Activated T-helper 17 cell treated with anti-CD3 and anti-CD28 coated beads, Interleukin-2, amount 50 U/mL, for 72 hours (primary cell): ENCODE results near the gene SEMA4F. TPM values are rescaled to one million over a fixed set of nuclear protein-coding genes. Genes with fewer than 3 reads are reported as not detected.

ENCODE experiments used
- ATAC-seq: fragments of 150-1000 bp; cut with Tn5 transposase; replicated peaks from 2 replicates; pipeline ENCODE4 v1.10.0; 2021; ENCODE audit warnings: mild to moderate bottlenecking, moderate library complexity
- H3K27ac Mint-ChIP-seq: one replicate; pipeline ENCODE4 v1.8.0; 2022; ENCODE audit warnings: mixed read lengths
- H3K27me3 Mint-ChIP-seq: one replicate; pipeline ENCODE4 v1.8.0; 2022; ENCODE audit warnings: mixed read lengths
- H3K36me3 Mint-ChIP-seq: one replicate; pipeline ENCODE4 v1.8.0; 2022; ENCODE audit warnings: low read depth, mild to moderate bottlenecking, mixed read lengths
- H3K4me1 Mint-ChIP-seq: one replicate; pipeline ENCODE4 v1.8.0; 2022; ENCODE audit warnings: mixed read lengths
- H3K4me3 Mint-ChIP-seq: one replicate; pipeline ENCODE4 v1.8.0; 2022; ENCODE audit warnings: mild to moderate bottlenecking, mixed read lengths
- H3K9me3 Mint-ChIP-seq: one replicate; pipeline ENCODE4 v1.8.0; 2022; ENCODE audit warnings: mixed read lengths
- total RNA-seq, 2 donors: library from RNA; stranded (reverse); gene quantifications; one replicate each; pipeline ENCODE4 v1.2.3, GENCODE V29; 2022

Gene SEMA4F
- total RNA-seq, 2 donors from 2014 or later: 6.5 to 7.3 TPM

DNA sequence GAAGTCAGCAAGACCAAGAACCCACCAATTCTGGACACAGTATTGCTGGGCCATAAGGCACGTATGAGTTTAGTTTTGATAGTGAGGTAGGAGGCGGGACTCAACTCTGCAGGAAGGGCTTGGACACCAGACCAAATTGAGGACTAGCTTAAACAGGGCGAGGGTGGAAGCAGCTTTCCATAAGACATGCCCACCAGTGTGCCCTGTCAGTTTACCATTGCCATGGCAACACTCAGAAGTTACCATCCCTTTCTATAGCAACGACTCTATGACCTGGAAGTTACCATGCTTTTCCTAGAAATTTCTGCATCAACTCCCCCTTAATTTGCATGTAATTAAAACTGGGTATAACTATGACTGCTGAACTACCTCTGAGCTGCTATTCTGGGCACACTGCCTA is 8.7 kb upstream of the SEMA4F start:
- peaks cover 29% of the 10 kb centered on the region for H3K27me3 Mint-ChIP-seq
- H3K4me1 Mint-ChIP-seq: peaks cover 5% of the 10 kb centered on the region
- no peak overlapping the region for H3K27ac Mint-ChIP-seq
- H3K36me3 Mint-ChIP-seq: no peaks in the 10 kb centered on the region
- H3K9me3 Mint-ChIP-seq: no peaks in the 10 kb centered on the region
- ATAC-seq: no peak
- no peak overlapping the region for H3K4me3 Mint-ChIP-seq

DNA sequence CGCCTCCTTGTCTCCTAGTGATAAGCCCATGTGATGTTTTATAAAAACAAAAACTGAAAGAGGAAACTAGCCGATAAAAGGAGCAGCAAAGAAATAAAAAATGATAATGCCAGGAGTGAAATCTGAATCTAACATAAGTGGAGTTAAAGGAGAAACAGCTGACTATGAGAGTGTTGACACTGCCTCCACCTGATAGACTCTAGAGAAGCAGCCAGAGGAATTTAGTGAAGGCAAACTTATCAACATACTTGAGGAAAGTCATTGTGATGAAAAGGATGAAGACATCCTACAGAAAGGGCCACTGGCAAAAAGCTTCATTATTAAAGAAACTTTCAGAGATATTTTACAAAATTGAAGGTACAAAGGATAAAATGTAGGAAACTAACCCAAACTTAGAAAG is 7.8 kb upstream of the SEMA4F start:
- no peaks in the 10 kb centered on the region for H3K9me3 Mint-ChIP-seq
- H3K4me1 Mint-ChIP-seq: peaks cover 5% of the 10 kb centered on the region
- peaks cover 26% of the 10 kb centered on the region for H3K27me3 Mint-ChIP-seq
- no peak overlapping the region for H3K4me3 Mint-ChIP-seq
- no peak overlapping the region for H3K27ac Mint-ChIP-seq
- ATAC-seq: no peak
- no peaks in the 10 kb centered on the region for H3K36me3 Mint-ChIP-seq

DNA sequence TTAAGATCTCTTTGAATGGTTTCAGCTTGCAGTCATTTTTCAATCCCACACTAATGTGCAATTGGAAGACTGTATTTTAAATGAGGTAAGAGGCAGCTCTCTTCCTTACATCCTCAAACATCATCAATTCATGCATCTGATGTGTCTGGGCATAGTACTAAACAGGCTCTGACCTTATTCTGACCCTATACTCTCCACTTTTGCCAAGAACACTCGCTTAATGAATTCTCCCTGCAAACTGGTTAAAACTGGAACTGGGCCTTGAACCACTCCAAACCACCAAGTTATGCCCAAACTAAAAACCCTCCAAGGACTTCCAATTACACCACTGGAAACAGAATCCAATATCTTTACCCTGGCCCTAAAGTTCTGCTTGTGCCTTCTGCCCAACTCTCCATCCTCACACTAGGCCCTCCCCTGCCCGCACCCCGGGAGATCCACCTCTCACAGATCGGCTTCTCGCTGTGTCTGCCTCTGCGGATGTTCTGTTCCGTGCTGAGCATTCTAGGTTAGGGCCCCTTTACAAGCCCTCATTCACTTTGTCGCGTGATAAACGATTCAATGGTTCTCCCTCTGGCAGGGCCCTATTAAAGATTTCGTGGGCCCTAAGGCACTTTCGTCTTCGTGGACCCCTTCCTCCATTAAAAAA is 7.1 kb upstream of the SEMA4F start:
- Mint-ChIP-seq H3K4me1 (peaks cover 5% of the 10 kb centered on the region), H3K27ac (no peak overlapping the region), H3K4me3 (no peak overlapping the region), H3K27me3 (peaks cover 24% of the 10 kb centered on the region), H3K36me3 (no peaks in the 10 kb centered on the region), H3K9me3 (no peaks in the 10 kb centered on the region)
- ATAC-seq: no peak

DNA sequence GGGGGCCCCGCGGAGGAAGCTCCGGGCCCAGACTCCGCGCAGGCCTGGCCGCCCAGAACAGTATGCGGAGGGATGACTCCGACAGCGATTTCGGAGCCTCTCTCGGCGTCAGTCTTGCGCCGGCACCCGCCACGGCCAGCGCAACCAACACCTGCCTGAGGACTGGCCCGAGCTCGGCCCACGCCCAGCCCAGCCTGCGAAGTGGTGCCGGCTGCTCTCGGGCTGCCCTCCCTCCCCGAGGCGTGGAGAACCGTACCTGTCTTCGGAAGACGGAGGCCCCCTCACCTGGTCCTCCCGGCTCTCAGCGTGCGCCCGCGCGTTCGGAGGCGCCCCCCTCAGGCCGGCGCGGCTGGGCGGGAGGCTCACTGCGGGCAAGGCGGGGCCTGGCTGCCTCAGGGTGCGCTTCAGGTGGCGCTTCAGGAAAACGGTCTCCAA is 6.0 kb upstream of the SEMA4F start, which contains the start of gene M1AP:
Gene M1AP (minus strand): TSS at position 322 of the 435 bp plus-strand sequence. CDS start 8,055 bp downstream, outside the sequence.
- peaks cover 5% of the 10 kb centered on the region for H3K4me1 Mint-ChIP-seq
- H3K27me3 Mint-ChIP-seq: peaks cover 24% of the 10 kb centered on the region
- no peak within 1 kb of the TSS for H3K4me3 Mint-ChIP-seq
- no peak within 1 kb of the TSS for H3K27ac Mint-ChIP-seq
- H3K36me3 Mint-ChIP-seq: no peaks in the 10 kb centered on the region
- no peaks in the 10 kb centered on the region for H3K9me3 Mint-ChIP-seq
- peak; percentile 26 for ATAC-seq

DNA sequence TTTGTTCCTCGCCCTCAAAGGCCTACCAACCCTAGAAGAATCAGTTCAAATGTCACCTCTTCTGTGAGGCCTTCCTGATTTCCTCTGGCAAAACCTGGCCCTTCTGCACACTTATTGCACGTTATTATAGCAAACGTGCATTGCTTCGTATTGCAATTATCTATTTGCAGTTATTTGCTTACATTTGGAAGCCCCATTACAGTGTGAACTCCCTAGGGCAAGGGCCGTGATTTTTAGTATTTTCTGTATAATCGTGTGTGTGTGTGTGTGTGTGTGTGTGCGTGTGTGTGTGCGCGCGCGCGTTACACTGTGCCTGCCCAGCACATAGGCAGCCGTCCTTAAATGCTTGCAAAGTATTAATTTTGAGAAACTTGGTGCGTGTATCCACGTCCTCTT is 460 bp upstream of the SEMA4F start:
- Mint-ChIP-seq H3K4me3 (peak overlapping the region; percentile 75), H3K4me1 (peaks cover 18% of the 10 kb centered on the region), H3K9me3 (no peaks in the 10 kb centered on the region), H3K27ac (peak overlapping the region; percentile 56), H3K36me3 (no peaks in the 10 kb centered on the region), H3K27me3 (peaks cover 13% of the 10 kb centered on the region)
- peak; percentile 47 for ATAC-seq

GRCh38 chr2:74655579-74655978 is 1.5 kb downstream of the SEMA4F start:
- Mint-ChIP-seq H3K9me3 (no peaks in the 10 kb centered on the region), H3K4me3 (peak overlapping the region; percentile 75), H3K27ac (no peak overlapping the region), H3K36me3 (no peaks in the 10 kb centered on the region), H3K4me1 (peaks cover 17% of the 10 kb centered on the region), H3K27me3 (peaks cover 2% of the 10 kb centered on the region)
- no peak for ATAC-seq

DNA sequence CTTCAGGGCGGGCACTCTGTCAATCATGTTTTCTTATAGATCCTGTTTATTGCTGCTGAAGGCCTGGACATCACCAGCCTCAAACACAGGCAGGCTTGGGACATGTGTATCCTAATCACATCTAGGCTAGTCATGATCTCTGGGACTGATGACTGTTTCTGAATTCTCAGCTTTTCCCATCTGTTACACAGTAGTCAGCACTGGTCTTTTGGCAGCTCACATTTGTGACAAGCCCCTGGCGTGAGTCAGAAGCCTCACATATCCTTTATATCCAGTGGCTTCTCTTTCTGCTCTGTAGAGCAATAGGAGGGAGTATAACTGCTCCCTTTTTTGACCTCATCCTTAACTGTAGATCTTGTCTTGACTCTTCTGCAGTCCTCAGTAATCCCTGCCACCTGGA is 4.5 kb downstream of the SEMA4F start:
- Mint-ChIP-seq H3K27ac (no peak overlapping the region), H3K9me3 (no peaks in the 10 kb centered on the region), H3K27me3 (no peaks in the 10 kb centered on the region), H3K36me3 (peaks cover 10% of the 10 kb centered on the region), H3K4me1 (peaks cover 17% of the 10 kb centered on the region), H3K4me3 (no peak overlapping the region)
- no peak for ATAC-seq

GRCh38 chr2:74659462-74659861 is 5.4 kb downstream of the SEMA4F start:
- H3K27me3 Mint-ChIP-seq: no peaks in the 10 kb centered on the region
- H3K4me1 Mint-ChIP-seq: peaks cover 17% of the 10 kb centered on the region
- H3K36me3 Mint-ChIP-seq: peaks cover 11% of the 10 kb centered on the region
- H3K27ac Mint-ChIP-seq: peak overlapping the region; percentile 15
- no peak for ATAC-seq
- H3K4me3 Mint-ChIP-seq: no peak overlapping the region
- H3K9me3 Mint-ChIP-seq: no peaks in the 10 kb centered on the region

- peaks cover 5% of the 10 kb centered on the region for H3K36me3 Mint-ChIP-seq
- H3K4me3 Mint-ChIP-seq: no peak overlapping the region
- no peaks in the 10 kb centered on the region for H3K9me3 Mint-ChIP-seq
- no peaks in the 10 kb centered on the region for H3K4me1 Mint-ChIP-seq
- no peaks in the 10 kb centered on the region for H3K27me3 Mint-ChIP-seq
- ATAC-seq: no peak
- no peak overlapping the region for H3K27ac Mint-ChIP-seq
These were observed 14.0 kb downstream of the SEMA4F start for GRCh38 chr2:74668087-74668486.

DNA sequence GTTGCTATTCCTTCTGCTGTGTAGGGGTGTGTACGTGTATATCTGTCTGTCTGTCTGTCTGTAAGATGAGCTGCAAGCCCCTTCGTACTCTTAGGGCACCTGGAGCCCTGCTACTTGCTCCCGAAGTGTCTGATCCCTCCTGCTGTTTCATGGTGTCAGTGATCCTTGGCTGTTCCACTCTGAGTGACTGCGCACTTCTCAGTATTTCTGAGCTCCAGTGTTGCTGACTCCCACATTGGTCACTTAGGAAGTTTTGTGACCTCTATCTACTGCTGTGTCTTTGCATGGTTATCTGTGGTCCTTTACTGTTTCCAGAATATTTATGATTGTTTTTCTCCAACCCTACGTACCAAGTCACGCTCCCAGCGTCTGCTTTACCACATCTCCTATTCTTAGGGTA is 16.2 kb downstream of the SEMA4F start:
- Mint-ChIP-seq H3K27ac (no peak overlapping the region), H3K27me3 (no peaks in the 10 kb centered on the region), H3K4me3 (no peak overlapping the region), H3K36me3 (peaks cover 8% of the 10 kb centered on the region), H3K9me3 (no peaks in the 10 kb centered on the region), H3K4me1 (no peaks in the 10 kb centered on the region)
- ATAC-seq: no peak

DNA sequence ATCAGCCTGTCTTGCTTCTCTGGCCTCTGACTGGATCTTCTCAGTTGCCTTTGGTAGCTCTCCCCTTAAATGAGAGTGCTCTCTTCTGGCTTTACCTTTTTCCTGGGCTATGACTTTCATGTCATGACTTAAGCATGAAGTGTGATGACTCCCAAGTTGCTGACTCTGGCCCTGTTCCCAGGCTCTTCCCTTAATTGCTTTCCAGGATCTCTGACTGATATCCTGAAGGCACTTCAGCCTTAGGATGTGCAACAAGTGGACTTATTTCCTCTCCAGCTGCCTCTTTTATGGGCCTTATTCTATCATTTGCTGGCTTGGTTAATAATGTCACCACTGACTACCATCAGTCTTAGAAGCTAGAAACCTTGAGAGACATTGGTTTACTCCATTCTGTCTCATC is 17.4 kb downstream of the SEMA4F start:
- H3K36me3 Mint-ChIP-seq: peaks cover 20% of the 10 kb centered on the region
- no peaks in the 10 kb centered on the region for H3K4me1 Mint-ChIP-seq
- ATAC-seq: no peak
- H3K27ac Mint-ChIP-seq: no peak overlapping the region
- no peak overlapping the region for H3K4me3 Mint-ChIP-seq
- no peaks in the 10 kb centered on the region for H3K27me3 Mint-ChIP-seq
- no peaks in the 10 kb centered on the region for H3K9me3 Mint-ChIP-seq

DNA sequence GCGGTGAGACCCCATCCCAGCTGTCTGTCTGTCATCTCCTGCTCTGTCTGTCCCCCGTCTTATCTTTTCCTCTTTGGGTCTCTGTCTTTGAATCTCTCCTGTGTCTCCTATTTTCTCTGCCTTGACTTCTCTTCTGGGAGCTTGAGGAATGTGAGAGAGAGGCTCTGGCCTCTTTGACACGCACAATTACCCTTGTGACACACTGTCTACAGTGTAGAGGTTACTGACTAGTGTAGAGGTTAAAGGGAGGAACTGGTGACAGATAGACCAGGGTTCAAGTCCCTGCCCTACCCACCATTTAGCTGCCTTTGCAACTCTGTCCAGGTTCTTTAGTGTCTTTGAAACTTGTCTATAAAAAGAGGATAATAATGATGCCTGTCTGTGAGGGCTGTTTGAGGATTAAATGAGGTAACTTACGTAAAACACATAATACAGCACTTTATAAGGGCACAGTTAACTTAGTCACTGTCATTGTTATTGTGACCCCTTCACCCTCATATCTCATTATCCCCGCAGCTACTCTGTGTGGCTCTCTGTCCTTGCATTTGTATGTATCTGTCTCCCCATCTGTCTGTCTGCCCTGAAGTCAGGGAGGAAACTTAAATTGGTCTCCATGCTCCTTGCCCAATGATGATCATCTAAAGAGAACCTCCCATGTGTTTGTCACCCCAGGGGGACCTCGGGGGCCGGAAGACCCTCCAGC is 19.9 kb downstream of the SEMA4F start:
- H3K9me3 Mint-ChIP-seq: no peaks in the 10 kb centered on the region
- H3K36me3 Mint-ChIP-seq: peaks cover 44% of the 10 kb centered on the region

GRCh38 chr2:74675090-74675489 is 21.0 kb downstream of the SEMA4F start:
- ATAC-seq: no peak
- no peaks in the 10 kb centered on the region for H3K4me1 Mint-ChIP-seq
- H3K27me3 Mint-ChIP-seq: no peaks in the 10 kb centered on the region
- no peak overlapping the region for H3K4me3 Mint-ChIP-seq
- peaks cover 47% of the 10 kb centered on the region for H3K36me3 Mint-ChIP-seq
- H3K9me3 Mint-ChIP-seq: no peaks in the 10 kb centered on the region
- H3K27ac Mint-ChIP-seq: no peak overlapping the region

More for the DNA sequence above, 19.9 kb downstream of the SEMA4F start:
- ATAC-seq: no peak
- H3K4me3 Mint-ChIP-seq: no peak overlapping the region
- no peaks in the 10 kb centered on the region for H3K27me3 Mint-ChIP-seq
- no peaks in the 10 kb centered on the region for H3K4me1 Mint-ChIP-seq
- no peak overlapping the region for H3K27ac Mint-ChIP-seq

- Mint-ChIP-seq H3K36me3 (peaks cover 47% of the 10 kb centered on the region), H3K27me3 (no peaks in the 10 kb centered on the region), H3K27ac (no peak overlapping the region), H3K4me3 (no peak overlapping the region), H3K9me3 (no peaks in the 10 kb centered on the region), H3K4me1 (no peaks in the 10 kb centered on the region)
- ATAC-seq: no peak
These were observed 22.3 kb downstream of the SEMA4F start for GRCh38 chr2:74676331-74676730.

DNA sequence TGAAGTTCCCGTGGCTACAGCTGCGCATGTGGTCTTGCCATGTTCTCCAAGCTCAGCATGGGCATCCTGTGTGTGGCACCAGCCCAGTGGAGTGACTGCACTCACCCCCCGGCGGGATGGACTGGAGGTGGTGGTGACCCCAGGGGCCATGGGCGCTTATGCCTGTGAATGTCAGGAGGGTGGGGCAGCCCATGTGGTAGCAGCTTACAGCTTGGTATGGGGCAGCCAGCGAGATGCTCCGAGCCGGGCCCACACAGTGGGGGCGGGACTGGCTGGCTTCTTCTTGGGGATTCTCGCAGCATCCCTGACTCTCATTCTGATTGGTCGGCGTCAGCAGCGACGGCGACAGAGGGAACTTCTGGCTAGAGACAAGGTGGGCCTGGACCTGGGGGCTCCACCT is 25.6 kb downstream of the SEMA4F start:
- H3K9me3 Mint-ChIP-seq: no peaks in the 10 kb centered on the region
- ATAC-seq: no peak
- H3K27ac Mint-ChIP-seq: no peak overlapping the region
- no peak overlapping the region for H3K4me3 Mint-ChIP-seq
- H3K27me3 Mint-ChIP-seq: no peaks in the 10 kb centered on the region
- no peaks in the 10 kb centered on the region for H3K4me1 Mint-ChIP-seq
- peaks cover 45% of the 10 kb centered on the region for H3K36me3 Mint-ChIP-seq
